Non-pigmented ciliary epithelial cell (primary cell): ENCODE measurements around the gene YAP1.

Experiments used
- DNase-seq: peaks from one replicate; pipeline ENCODE4 v3.0.0-alpha.2; 2010; ENCODE audit warnings: low read depth

Gene YAP1

DNA sequence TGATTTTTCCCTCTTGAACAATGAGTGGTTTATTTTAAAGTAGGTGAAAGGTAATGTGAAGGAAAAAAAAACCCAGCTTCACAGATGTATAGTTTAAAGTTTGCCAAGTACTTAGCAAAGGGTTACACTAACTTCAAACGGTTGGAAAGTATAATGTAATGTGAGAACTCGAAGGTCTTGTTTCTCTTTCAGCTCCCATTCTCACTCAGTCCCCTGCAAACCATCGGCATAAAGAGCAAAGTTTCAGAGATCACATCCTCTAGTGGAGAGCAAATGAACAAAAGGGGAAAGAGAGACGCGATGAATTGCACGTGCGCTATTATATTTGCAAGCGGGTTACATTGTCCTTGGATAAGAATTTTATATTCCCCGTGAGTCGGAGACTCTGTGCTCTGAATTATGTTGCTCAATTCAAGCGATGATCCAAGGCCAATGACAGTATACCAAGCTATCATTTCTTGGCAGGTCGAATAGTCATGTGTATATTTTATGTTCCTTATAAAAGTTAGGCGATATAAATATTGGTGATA, 169.5 kb downstream of the YAP1 start:
- no peak for DNase-seq

DNA sequence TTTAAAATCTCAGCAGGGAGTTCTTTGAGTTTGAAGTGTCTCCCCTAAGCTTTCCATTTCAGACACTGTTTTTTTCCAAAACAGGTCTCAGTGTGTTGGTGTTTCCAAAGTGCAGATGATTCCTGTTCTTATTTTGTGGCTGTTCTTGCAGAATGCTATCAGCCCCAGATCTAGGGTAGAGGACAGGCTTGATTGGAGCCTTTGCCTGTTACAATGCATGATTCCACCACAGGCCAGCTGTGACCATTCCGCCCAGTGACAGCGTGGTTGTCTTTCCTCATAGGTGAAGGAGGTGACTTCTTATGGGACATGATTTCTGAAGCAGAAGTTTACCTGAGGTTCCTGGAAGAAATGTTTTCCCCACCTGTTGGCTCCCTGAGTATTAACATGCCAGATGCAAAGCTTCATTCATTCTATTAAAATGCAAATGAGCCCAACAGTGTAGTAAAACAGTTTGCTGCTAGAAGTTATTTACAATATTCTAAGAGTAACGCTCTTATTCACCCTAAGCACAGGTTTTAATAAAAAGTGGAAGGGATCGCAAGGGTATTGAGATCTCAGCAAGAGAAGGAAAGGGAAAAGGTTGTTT, 170.1 kb downstream of the YAP1 start:
- no peak for DNase-seq
